IPS-18c (cell line): ENCODE measurements around the gene TEX51.

Experiments
- H3K4me3 ChIP-seq: 2 replicates; pipeline ENCODE4 v1.7.0; 2013; ENCODE audit warnings: low read depth, mild to moderate bottlenecking, low read length, moderate library complexity; ENCODE audit not compliant: insufficient read depth
- H3K9me3 ChIP-seq: one replicate; pipeline ENCODE4 v1.6.1; 2013; ENCODE audit warnings: mild to moderate bottlenecking, low read length, moderate library complexity; ENCODE audit not compliant: control insufficient read depth, insufficient read depth

Gene TEX51

DNA sequence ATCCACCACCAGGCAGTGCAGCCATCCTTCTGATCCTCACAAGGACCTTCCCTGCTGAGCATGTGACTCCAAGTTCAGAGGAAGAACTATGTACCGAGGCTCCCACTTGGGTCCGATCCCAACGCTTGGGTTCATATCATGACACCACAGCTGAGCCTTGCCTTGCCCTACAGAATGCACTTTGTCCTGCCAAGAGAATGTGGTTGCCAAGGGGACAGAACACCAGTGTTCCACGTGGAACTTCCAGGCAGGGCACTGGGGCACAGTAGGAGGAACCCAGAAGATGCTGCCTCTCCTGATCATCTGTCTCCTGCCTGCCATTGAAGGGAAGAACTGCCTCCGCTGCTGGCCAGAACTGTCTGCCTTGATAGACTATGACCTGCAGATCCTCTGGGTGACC lies at the start of gene TEX51:
TEX51 (plus strand) TSS at position 255 of the 400 bp plus-strand sequence; CDS start at position 284, 29 bp downstream.
- Histone ChIP-seq H3K9me3 (peaks cover 2% of the 10 kb centered on the region), H3K4me3 (no peak within 1 kb of the TSS)

DNA sequence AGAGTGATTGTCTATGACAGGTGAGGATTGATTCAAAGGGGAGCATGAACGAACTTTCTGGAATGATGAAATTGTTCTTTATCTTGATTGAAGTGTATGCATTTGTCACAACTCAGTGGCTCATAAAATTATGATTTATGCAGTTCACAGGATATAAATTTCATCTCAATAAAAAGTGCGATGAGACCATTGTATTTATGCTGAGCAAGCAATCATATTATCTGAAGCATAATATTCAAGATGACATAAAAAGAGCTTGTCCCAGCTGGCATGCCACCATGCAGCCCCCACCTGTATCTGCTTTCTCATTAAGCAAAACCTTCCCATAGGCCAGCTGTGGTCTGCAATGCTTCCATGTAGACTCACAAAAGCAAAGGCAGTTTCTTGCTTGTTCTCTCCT lies 49.6 kb upstream of the TEX51 start:
- H3K9me3 ChIP-seq, result no peaks in the 10 kb centered on the region
- H3K4me3 ChIP-seq, result no peak overlapping the region

GRCh38 chr2:126849486-126849885 lies 49.2 kb upstream of the TEX51 start:
- Histone ChIP-seq H3K9me3 (no peaks in the 10 kb centered on the region), H3K4me3 (no peak overlapping the region)

GRCh38 chr2:126849991-126850535 lies 48.6 kb upstream of the TEX51 start:
- H3K4me3 ChIP-seq, result no peak overlapping the region
- no peaks in the 10 kb centered on the region for H3K9me3 ChIP-seq

DNA sequence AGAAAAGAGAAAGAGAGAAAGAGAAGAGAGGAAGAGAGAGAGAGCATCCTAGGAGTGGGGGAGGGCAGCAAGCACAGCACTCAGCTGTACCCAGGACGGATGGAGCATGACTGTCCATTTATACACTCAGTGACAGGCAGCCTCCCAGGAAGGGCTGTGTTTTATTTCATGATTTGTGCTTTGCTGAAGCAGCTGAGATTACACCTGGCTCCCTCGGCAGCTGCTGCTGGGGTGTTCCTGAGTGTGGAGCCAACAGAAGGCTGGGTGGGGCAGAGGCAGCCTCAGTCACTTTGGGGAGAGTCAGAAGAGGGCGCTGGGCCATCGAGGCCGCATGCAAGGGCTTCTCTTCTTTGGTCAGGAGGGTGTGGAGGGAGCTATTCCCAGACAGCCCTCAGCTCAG lies 47.8 kb upstream of the TEX51 start:
- Histone ChIP-seq H3K4me3 (no peak overlapping the region), H3K9me3 (no peaks in the 10 kb centered on the region)

DNA sequence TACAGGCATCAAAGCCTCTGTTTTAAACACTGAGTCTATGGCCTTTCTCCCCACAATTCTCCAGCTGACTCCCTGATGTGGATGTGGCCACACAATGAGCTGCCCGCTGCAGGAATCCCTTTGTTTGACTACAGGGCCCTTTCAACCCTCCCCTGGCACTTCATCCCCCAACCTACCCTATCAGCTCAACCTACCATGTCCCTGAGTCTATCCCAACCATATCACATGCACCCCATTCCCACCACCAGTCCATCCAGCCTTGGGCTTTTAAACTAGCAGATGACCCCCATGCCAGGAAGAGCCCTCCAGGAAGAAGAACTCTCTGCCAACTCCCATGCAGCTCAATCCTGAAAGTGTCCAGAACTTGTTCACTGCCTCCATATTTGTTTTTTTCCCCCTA lies 46.9 kb upstream of the TEX51 start:
- Histone ChIP-seq H3K9me3 (no peaks in the 10 kb centered on the region), H3K4me3 (no peak overlapping the region)

GRCh38 chr2:126852361-126852760 lies 46.3 kb upstream of the TEX51 start:
- H3K9me3 ChIP-seq, result no peaks in the 10 kb centered on the region
- H3K4me3 ChIP-seq, result no peak overlapping the region

GRCh38 chr2:126855606-126856005 lies 43.1 kb upstream of the TEX51 start:
- no peak overlapping the region for H3K4me3 ChIP-seq
- H3K9me3 ChIP-seq, result no peaks in the 10 kb centered on the region

DNA sequence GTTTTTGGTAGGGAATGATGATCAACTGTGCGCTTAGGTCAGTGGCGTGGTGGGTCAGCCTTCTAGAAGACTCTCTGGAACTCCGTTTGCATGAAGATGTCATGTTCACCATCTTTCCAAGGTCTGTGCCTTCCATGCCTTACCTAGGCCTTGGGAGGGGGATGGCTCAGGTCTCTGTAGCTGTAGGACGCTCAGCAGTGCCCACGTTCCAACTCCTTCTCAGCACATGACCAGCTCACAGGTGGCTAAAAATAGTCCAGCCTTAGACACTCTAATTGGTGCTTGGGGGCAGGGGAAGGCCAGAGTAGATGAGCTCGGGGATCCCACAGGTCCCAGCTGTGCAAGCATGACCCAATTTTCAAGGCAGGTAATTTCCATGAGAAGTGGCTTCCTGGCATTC lies 42.3 kb upstream of the TEX51 start:
- no peaks in the 10 kb centered on the region for H3K9me3 ChIP-seq
- H3K4me3 ChIP-seq, result no peak overlapping the region

- no peaks in the 10 kb centered on the region for H3K9me3 ChIP-seq
- H3K4me3 ChIP-seq, result no peak overlapping the region
Observed at GRCh38 chr2:126857502-126857901, 41.2 kb upstream of the TEX51 start.

DNA sequence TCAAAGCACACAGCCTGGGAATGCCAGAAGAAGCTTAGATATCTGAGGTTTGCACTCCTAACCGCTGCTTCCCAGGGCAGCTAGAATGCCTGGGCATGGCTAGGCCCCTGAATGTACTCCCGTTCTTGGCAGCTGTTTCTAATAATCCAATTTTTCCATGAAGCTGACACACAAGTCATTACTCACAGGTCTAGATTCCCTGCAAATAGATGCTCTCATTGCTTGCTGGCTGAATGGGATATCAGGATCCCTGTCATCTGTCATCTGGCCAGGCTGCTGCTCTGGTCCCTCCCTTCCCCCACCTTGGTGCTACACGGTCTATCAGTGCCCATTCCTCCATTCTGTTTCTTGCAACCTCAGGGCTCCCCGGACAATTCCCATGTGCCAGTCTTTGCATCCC lies 40.7 kb upstream of the TEX51 start:
- peaks cover under 1% of the 10 kb centered on the region for H3K9me3 ChIP-seq
- no peak overlapping the region for H3K4me3 ChIP-seq

DNA sequence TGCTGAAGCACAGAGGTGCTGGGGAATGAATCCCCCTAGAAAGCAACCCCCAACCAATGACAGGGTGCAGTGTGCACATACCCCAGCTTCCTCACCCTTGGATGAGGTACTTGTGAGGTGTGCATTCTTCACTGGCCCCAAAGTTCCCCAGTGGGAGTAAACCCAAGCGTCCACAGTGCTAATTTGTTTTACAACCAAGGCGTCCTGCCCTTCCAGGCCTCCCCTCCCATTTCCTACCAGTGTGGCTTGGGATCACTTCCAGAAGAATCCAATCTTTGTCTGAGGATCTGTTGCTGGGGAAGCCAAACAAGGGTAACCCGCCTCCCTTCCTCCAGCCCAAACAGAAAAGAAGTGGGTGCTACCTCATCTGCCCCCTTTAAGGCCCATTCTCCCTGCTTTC lies 40.3 kb upstream of the TEX51 start:
- no peak overlapping the region for H3K4me3 ChIP-seq

GRCh38 chr2:126858991-126859390 lies 39.7 kb upstream of the TEX51 start:
- no peak overlapping the region for H3K4me3 ChIP-seq

More for the DNA sequence above, 40.3 kb upstream of the TEX51 start:
- peaks cover 4% of the 10 kb centered on the region for H3K9me3 ChIP-seq

DNA sequence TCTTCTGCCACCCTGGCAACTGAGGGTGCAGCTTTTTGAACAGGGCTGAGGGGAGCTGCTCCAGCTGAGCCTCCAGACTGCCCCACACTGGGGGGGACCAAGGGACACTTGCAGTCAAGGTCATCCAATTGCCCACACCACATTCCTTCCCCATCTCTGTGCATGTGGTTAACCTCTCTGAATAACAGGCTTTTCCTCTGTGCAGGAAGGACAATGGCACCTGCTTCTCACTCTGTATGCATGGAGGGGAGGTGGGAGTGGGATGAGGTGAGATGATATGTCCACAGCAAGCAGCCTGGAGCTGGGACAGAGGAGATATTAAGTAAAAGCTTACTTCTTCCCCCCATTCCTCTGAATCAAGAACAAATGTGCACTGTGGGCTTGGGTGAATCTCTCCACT lies 39.1 kb upstream of the TEX51 start:
- Histone ChIP-seq H3K4me3 (no peak overlapping the region), H3K9me3 (peaks cover 4% of the 10 kb centered on the region)

More at GRCh38 chr2:126858991-126859390, 39.7 kb upstream of the TEX51 start:
- peaks cover 4% of the 10 kb centered on the region for H3K9me3 ChIP-seq

DNA sequence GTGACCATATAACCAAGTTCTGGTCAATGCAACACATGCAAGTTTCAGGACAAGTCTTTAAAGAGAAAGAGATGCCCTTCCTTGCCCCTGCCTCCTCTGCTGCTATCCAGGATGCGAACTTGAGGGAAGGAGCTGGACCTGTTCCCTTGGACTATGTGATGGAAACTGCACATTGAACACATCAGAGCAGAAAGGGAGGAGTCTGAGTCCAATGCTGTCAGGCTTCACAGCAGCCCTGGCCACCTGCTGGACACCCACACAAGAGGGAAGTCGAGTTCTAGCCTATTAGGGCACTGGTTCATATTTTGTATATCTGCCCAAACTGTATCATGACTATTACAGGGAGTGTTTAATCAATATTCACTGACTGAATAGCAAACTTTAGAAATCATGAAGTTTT lies 38.3 kb upstream of the TEX51 start:
- Histone ChIP-seq H3K9me3 (peaks cover 4% of the 10 kb centered on the region), H3K4me3 (no peak overlapping the region)

- Histone ChIP-seq H3K4me3 (no peak overlapping the region), H3K9me3 (peaks cover 4% of the 10 kb centered on the region)
Observed at GRCh38 chr2:126862730-126863129, 36.0 kb upstream of the TEX51 start.

- no peak overlapping the region for H3K4me3 ChIP-seq
- peaks cover 4% of the 10 kb centered on the region for H3K9me3 ChIP-seq
Observed at GRCh38 chr2:126863336-126864015, 35.2 kb upstream of the TEX51 start.

DNA sequence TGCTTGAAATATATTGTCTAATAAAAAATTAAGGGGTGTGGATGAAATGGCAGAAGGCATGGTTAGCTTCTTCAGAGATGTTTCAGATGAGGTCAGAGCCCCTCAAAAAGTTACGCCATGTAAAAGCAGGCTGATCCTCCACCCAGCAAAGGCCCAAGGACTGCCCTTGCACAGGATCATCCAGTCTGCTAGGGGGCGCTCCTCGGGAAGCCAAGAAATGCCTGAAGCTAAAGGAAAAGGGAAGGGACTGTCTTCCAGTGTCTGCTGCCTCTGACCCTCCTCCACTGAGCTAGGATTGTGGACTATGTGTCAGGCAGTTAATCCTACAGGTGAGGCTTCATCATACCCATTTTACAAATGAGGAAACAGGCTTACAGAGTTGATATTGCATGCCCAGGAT lies 33.8 kb upstream of the TEX51 start:
- Histone ChIP-seq H3K9me3 (peaks cover 4% of the 10 kb centered on the region), H3K4me3 (no peak overlapping the region)

- Histone ChIP-seq H3K4me3 (no peak overlapping the region), H3K9me3 (peaks cover 4% of the 10 kb centered on the region)
Observed at GRCh38 chr2:126866451-126866850, 32.2 kb upstream of the TEX51 start.
